Right cardiac atrium (tissue), 5 donors: Measurements from ENCODE around the gene SLC25A26. TPM values are rescaled to one million over a fixed set of nuclear protein-coding genes. Genes with fewer than 3 reads are reported as not detected.
"Not testable (repeated sequence)": the region's sequence is repeated elsewhere in the genome, so short reads cannot be mapped to it uniquely, and the experiment has no call there.

Experiments used
- ATAC-seq, 2 donors: fragments of 200-7000 bp; cut with Tn5 transposase; one replicate each; pipeline versions ENCODE4 v1.8.0 to v1.9.1; 2020; ENCODE audit warnings: moderate library complexity in 2 of 2, mild to moderate bottlenecking in 1 of 2
- DNase-seq, 3 donors: peaks; one replicate each; pipeline ENCODE4 v3.0.0-alpha.2; 2020
- H3K27ac ChIP-seq: one replicate; pipeline ENCODE4 v1.5.1; 2013; ENCODE audit warnings: mild to moderate bottlenecking, low read length, control low read depth, moderate library complexity
- H3K27me3 ChIP-seq: one replicate; pipeline ENCODE4 v1.6.1; 2013; ENCODE audit not compliant: control insufficient read depth, insufficient read depth
- H3K4me1 ChIP-seq: one replicate; pipeline ENCODE4 v1.6.1; 2013; ENCODE audit warnings: low read length; ENCODE audit not compliant: control insufficient read depth, insufficient read depth
- H3K4me3 ChIP-seq: one replicate; pipeline ENCODE4 v1.5.1; 2013; ENCODE audit warnings: low read length, control low read depth
- H3K9me3 ChIP-seq: one replicate; pipeline ENCODE4 v1.6.1; 2013; ENCODE audit warnings: low read length; ENCODE audit not compliant: control insufficient read depth
- WGBS: extraction: QIAGEN DNeasy Blood & Tissue Kit; methylation state at CpG from one replicate; pipeline ENCODE4 v1.1.7; 2013; 5-methylcytosine and 5-hydroxymethylcytosine counted together
- intact Hi-C, 4 donors: fragments of 100-400 bp; cut with DNase I; formaldehyde crosslinking; loops; one replicate each; pipeline versions ENCODE4 v1.11.0 to v1.14.0; 2022 to 2023
- polyA plus RNA-seq: library from polyadenylated mRNA; stranded (reverse); fragments of 200-250 nt; gene quantifications from one replicate; pipeline ENCODE4 v1.2.3, GENCODE V29; 2013
- total RNA-seq, 4 donors: library from RNA; stranded (reverse); fragmentation: NEBNext Ultra II Directional; extraction: Animal tissue kit (Norgen Biotek cat#: 25700); gene quantifications; one replicate each; pipeline ENCODE4 v1.2.1, GENCODE V29; 2021
- donor health status: healthy with polysubstance abuse.
- donor health status: DM: no; HTN: yes; CAD: no.
- donor health status: DM: no; HTN: no; CAD: no.
- donor health status: DM: no; HTN: yes; CAD: no; lungs with severe emphysema.
- donor health status: DM: yes; HTN: yes; CAD: no.

The SLC25A26 gene
- total and polyA plus RNA-seq, 5 donors, result 23.9 to 39.4 (median 28.4) TPM

- Histone ChIP-seq H3K4me3 (no peak overlapping the region), H3K27me3 (no peaks in the 10 kb centered on the region), H3K9me3 (no peaks in the 10 kb centered on the region), H3K4me1 (no peaks in the 10 kb centered on the region), H3K27ac (no peak overlapping the region)
- DNase-seq (no peak), ATAC-seq (no peak)
- 93% methylated on average over 4 of the region's 4 CpGs for WGBS
- intact Hi-C loops, result no loop called here
Observed at GRCh38 chr3:66268864-66269263, 48.1 kb downstream of the SLC25A26 start.

GRCh38 chr3:66269411-66269810, 48.6 kb downstream of the SLC25A26 start:
- ATAC-seq (no peak), DNase-seq (no peak)
- H3K4me1 ChIP-seq, result no peaks in the 10 kb centered on the region

GRCh38 chr3:66270288-66270687, 49.5 kb downstream of the SLC25A26 start:
- no peaks in the 10 kb centered on the region for H3K27me3 ChIP-seq
- no peaks in the 10 kb centered on the region for H3K4me1 ChIP-seq
- H3K9me3 ChIP-seq, result no peaks in the 10 kb centered on the region
- DNase-seq (no peak), ATAC-seq (no peak)
- 63% methylated on average over 1 of the region's 1 CpG for WGBS
- intact Hi-C loops, result no loop called here
- no peak overlapping the region for H3K27ac ChIP-seq
- H3K4me3 ChIP-seq, result no peak overlapping the region

More at GRCh38 chr3:66269411-66269810, 48.6 kb downstream of the SLC25A26 start:
- Histone ChIP-seq H3K27me3 (no peaks in the 10 kb centered on the region), H3K4me3 (no peak overlapping the region), H3K27ac (no peak overlapping the region), H3K9me3 (no peaks in the 10 kb centered on the region)
- 79% methylated on average over 1 of the region's 1 CpG for WGBS
- intact Hi-C loops, result no loop called here

- no peak for ATAC-seq
- Histone ChIP-seq H3K9me3 (no peaks in the 10 kb centered on the region), H3K27ac (no peak overlapping the region), H3K27me3 (no peaks in the 10 kb centered on the region), H3K4me1 (no peaks in the 10 kb centered on the region), H3K4me3 (no peak overlapping the region)
- no peak for DNase-seq
- intact Hi-C loops, result no loop called here
- WGBS, result 83% methylated on average over 2 of the region's 2 CpGs
Observed at GRCh38 chr3:66270701-66271100, 49.9 kb downstream of the SLC25A26 start.

- Histone ChIP-seq H3K4me1 (no peaks in the 10 kb centered on the region), H3K27me3 (no peaks in the 10 kb centered on the region), H3K4me3 (no peak overlapping the region), H3K27ac (no peak overlapping the region), H3K9me3 (no peaks in the 10 kb centered on the region)
- ATAC-seq (no peak), DNase-seq (no peak)
- 90% methylated on average over 2 of the region's 2 CpGs for WGBS
- intact Hi-C loops, result no loop called here
Observed at GRCh38 chr3:66271231-66271630, 50.4 kb downstream of the SLC25A26 start.

- no peak overlapping the region for H3K27ac ChIP-seq
- no peak overlapping the region for H3K4me3 ChIP-seq
- H3K4me1 ChIP-seq, result no peaks in the 10 kb centered on the region
- intact Hi-C loops, result no loop called here
- ATAC-seq, result no peak
- H3K27me3 ChIP-seq, result no peaks in the 10 kb centered on the region
- no peaks in the 10 kb centered on the region for H3K9me3 ChIP-seq
- 99% methylated on average over 1 of the region's 1 CpG for WGBS
- DNase-seq, result no peak
Observed at GRCh38 chr3:66272016-66272415, 51.2 kb downstream of the SLC25A26 start.

- ATAC-seq, H3K4me3 ChIP-seq, H3K27ac ChIP-seq, DNase-seq, H3K27me3 ChIP-seq, H3K9me3 ChIP-seq, H3K4me1 ChIP-seq: not testable (repeated sequence)
- intact Hi-C loops, result loop anchor here (5.0 kb wide), 3 partner anchors 97 to 547 kb away; no protein-coding TSS in a partner anchor
- WGBS, result 98% methylated on average over 5 of the region's 6 CpGs
Observed at GRCh38 chr3:66274837-66275236, 54.0 kb downstream of the SLC25A26 start.

GRCh38 chr3:66276705-66277274, 56.0 kb downstream of the SLC25A26 start:
- ATAC-seq, result peak in 1 of 2 donors; percentile 39
- intact Hi-C loops, result loop anchor here (2.0 to 5.0 kb wide), 4 partner anchors 96 to 546 kb away; no protein-coding TSS in a partner anchor
- Histone ChIP-seq H3K4me3 (no peak overlapping the region), H3K4me1 (no peaks in the 10 kb centered on the region), H3K27me3 (no peaks in the 10 kb centered on the region), H3K27ac (no peak overlapping the region), H3K9me3 (no peaks in the 10 kb centered on the region)
- peak in 1 of 3 donors; percentile 23 for DNase-seq
- WGBS, result 5% methylated on average over 3 of the region's 3 CpGs

- Histone ChIP-seq H3K4me1 (no peaks in the 10 kb centered on the region), H3K27ac (no peak overlapping the region), H3K9me3 (no peaks in the 10 kb centered on the region), H3K27me3 (no peaks in the 10 kb centered on the region), H3K4me3 (no peak overlapping the region)
- ATAC-seq, result no peak
- intact Hi-C loops, result loop anchor here (5.0 kb wide), 3 partner anchors 93 to 543 kb away; no protein-coding TSS in a partner anchor
- no peak for DNase-seq
- WGBS, result 75% methylated on average over 1 of the region's 1 CpG
Observed at GRCh38 chr3:66279168-66279567, 58.4 kb downstream of the SLC25A26 start.

- Histone ChIP-seq H3K9me3 (no peaks in the 10 kb centered on the region), H3K4me3 (no peak overlapping the region), H3K4me1 (no peaks in the 10 kb centered on the region), H3K27me3 (no peaks in the 10 kb centered on the region), H3K27ac (no peak overlapping the region)
- intact Hi-C loops, result loop anchor here in 1 of 4 donors (10.0 kb wide), 1 partner anchor 94 kb away; no protein-coding TSS in a partner anchor
- DNase-seq, result no peak
- 88% methylated on average over 3 of the region's 3 CpGs for WGBS
- no peak for ATAC-seq
Observed at GRCh38 chr3:66280304-66280703, 59.5 kb downstream of the SLC25A26 start.

- ATAC-seq, H3K27me3 ChIP-seq, H3K9me3 ChIP-seq, H3K4me3 ChIP-seq, DNase-seq, intact Hi-C loops, H3K4me1 ChIP-seq, H3K27ac ChIP-seq: not testable (repeated sequence)
- 77% methylated on average over 4 of the region's 4 CpGs for WGBS
Observed at GRCh38 chr3:66291922-66292321, 71.1 kb downstream of the SLC25A26 start.
